ENCODE data around the gene XXYLT1. TPM values are rescaled to one million over a fixed set of nuclear protein-coding genes. Genes with fewer than 3 reads are reported as not detected.
"Not testable (repeated sequence)": the region's sequence is repeated elsewhere in the genome, so short reads cannot be mapped to it uniquely, and the experiment has no call there.

Gene XXYLT1
- 46.6 and 49.1 TPM in 2 replicates for total RNA-seq (2014; rRNA removed; shearing (Covaris generic))

- DNase-seq (ENCODE audit: low spot score), result peak; percentile 74
Measured at GRCh38 chr3:195270817-195271409, at the start of gene XXYLT1. Gene XXYLT1, minus strand, starts transcription at chr3:195271159. Its CDS starts 101 bp downstream, at chr3:195271058.

- DNase-seq (ENCODE audit: low spot score), result no peak
Measured at GRCh38 chr3:195319060-195319459, 48.1 kb upstream of the XXYLT1 start.

- no peak for DNase-seq (ENCODE audit: low spot score)
Measured at GRCh38 chr3:195312714-195313113, 41.8 kb upstream of the XXYLT1 start.

GRCh38 chr3:195307711-195308110, 36.8 kb upstream of the XXYLT1 start:
- DNase-seq (ENCODE audit: low spot score), result no peak

- DNase-seq (ENCODE audit: low spot score), result no peak
Measured at GRCh38 chr3:195306369-195306768, 35.4 kb upstream of the XXYLT1 start.

GRCh38 chr3:195302431-195302830, 31.5 kb upstream of the XXYLT1 start:
- peak; percentile 7 for DNase-seq (ENCODE audit: low spot score)

GRCh38 chr3:195297446-195297845, 26.5 kb upstream of the XXYLT1 start:
- no peak for DNase-seq (ENCODE audit: low spot score)

GRCh38 chr3:195296662-195297061, 25.7 kb upstream of the XXYLT1 start:
- DNase-seq (ENCODE audit: low spot score), result no peak

GRCh38 chr3:195291121-195291520, 20.2 kb upstream of the XXYLT1 start:
- no peak for DNase-seq (ENCODE audit: low spot score)

- DNase-seq (ENCODE audit: low spot score), result not testable (repeated sequence)
Measured at GRCh38 chr3:195290643-195291042, 19.7 kb upstream of the XXYLT1 start.

GRCh38 chr3:195286115-195286872, 15.3 kb upstream of the XXYLT1 start:
- DNase-seq (ENCODE audit: low spot score), result peak; percentile 39

GRCh38 chr3:195285372-195285771, 14.4 kb upstream of the XXYLT1 start:
- DNase-seq (ENCODE audit: low spot score), result no peak

- DNase-seq (ENCODE audit: low spot score), result no peak
Measured at GRCh38 chr3:195284842-195285241, 13.9 kb upstream of the XXYLT1 start.

- DNase-seq (ENCODE audit: low spot score), result no peak
Measured at GRCh38 chr3:195282961-195283360, 12.0 kb upstream of the XXYLT1 start.

GRCh38 chr3:195274259-195274966, 3.5 kb upstream of the XXYLT1 start:
- DNase-seq (ENCODE audit: low spot score), result no peak

GRCh38 chr3:195271410-195272243, 668 bp upstream of the XXYLT1 start:
- DNase-seq (ENCODE audit: low spot score), result peak; percentile 82

GRCh38 chr3:195270079-195270816, 711 bp downstream of the XXYLT1 start:
- peak; percentile 41 for DNase-seq (ENCODE audit: low spot score)

GRCh38 chr3:195269375-195270078, 1.4 kb downstream of the XXYLT1 start:
- DNase-seq (ENCODE audit: low spot score), result no peak

GRCh38 chr3:195268576-195269309, 2.2 kb downstream of the XXYLT1 start:
- no peak for DNase-seq (ENCODE audit: low spot score)

GRCh38 chr3:195267096-195267495, 3.9 kb downstream of the XXYLT1 start:
- DNase-seq (ENCODE audit: low spot score), result no peak
